OCI-LY1 (cell line): ENCODE results near the gene NELL1.

Experiments
- EZH2 ChIP-seq: fragments of 200-600 bp; sonication (generic), shearing (Covaris generic); IDR thresholded peaks from 2 replicates; pipeline ENCODE4 v1.8.0; 2017; ENCODE audit warnings: borderline replicate concordance, mixed run types, mild to moderate bottlenecking, antibody characterized with exemption, low read length, moderate library complexity, mixed read lengths
- TF ChIP-seq, protein P1 (sequence below): fragments of 200-600 bp; sonication (generic), shearing (Covaris generic); IDR thresholded peaks from 2 replicates; pipeline ENCODE4 v1.5.1; 2017; ENCODE audit warnings: mild to moderate bottlenecking, antibody characterized with exemption, low read length, moderate library complexity, mixed read lengths

DNA sequence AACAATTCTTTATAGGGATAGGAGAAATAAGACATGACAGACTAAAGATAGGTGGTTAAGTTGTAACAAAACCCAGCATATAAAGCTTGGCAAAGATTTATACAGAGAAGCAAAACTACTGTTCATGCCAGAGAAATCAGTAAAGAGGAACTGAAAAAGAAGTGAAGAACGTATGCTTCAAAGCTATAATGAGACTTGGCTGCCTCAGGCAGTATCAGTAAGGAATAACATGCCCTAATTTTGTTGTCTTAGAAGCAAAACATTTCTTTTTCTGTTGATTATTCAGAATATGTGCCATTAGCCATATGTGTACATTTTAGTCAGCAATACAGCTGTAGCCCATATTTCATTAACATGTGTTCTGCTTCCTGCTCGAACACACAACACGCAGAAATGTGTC lies 403.2 kb downstream of the NELL1 start:
- TF ChIP-seq, protein P1, sequence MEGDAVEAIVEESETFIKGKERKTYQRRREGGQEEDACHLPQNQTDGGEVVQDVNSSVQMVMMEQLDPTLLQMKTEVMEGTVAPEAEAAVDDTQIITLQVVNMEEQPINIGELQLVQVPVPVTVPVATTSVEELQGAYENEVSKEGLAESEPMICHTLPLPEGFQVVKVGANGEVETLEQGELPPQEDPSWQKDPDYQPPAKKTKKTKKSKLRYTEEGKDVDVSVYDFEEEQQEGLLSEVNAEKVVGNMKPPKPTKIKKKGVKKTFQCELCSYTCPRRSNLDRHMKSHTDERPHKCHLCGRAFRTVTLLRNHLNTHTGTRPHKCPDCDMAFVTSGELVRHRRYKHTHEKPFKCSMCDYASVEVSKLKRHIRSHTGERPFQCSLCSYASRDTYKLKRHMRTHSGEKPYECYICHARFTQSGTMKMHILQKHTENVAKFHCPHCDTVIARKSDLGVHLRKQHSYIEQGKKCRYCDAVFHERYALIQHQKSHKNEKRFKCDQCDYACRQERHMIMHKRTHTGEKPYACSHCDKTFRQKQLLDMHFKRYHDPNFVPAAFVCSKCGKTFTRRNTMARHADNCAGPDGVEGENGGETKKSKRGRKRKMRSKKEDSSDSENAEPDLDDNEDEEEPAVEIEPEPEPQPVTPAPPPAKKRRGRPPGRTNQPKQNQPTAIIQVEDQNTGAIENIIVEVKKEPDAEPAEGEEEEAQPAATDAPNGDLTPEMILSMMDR = no peak
- no peak for TF ChIP-seq EZH2
